Stimulated activated CD4-positive, alpha-beta T cell treated with anti-CD3 and anti-CD28 coated beads, Interleukin-1b, Interleukin-23, amount 100 ng/mL, for 24 hours (primary cell): ENCODE data around the gene SPATA45.
"Not testable (repeated sequence)": the region's sequence is repeated elsewhere in the genome, so short reads cannot be mapped to it uniquely, and the experiment has no call there.

Experiments used
- DNase-seq, 4 experiments: peaks; one replicate each; pipeline ENCODE4 v3.0.0-alpha.2; 2020; ENCODE audit warnings: low read depth in 4 of 4, low spot score in 1 of 4

Gene SPATA45

DNA sequence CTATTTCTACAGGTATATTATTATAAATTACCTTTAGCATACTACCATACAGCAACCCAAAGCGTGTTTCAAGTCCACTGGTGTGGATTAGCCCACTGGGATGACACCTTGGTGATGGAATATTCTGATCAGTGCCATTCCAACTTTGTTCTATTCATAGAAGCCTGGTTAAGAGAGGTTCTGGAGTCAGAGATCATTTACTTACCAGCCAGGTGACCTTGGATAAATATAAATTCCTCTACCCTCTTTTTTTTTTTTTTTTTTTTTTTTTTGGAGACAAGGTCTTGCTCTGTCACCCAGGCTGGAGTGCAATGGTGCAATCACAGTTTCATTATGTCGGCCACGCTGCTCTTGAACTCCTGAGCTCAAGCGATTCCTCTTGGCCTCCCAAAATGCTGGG is at the start of gene SPATA45:
Gene SPATA45 (minus strand): TSS at position 101 of the 400 bp plus-strand sequence. CDS start 11,500 bp downstream, outside the sequence.
- DNase-seq, result no peak

DNA sequence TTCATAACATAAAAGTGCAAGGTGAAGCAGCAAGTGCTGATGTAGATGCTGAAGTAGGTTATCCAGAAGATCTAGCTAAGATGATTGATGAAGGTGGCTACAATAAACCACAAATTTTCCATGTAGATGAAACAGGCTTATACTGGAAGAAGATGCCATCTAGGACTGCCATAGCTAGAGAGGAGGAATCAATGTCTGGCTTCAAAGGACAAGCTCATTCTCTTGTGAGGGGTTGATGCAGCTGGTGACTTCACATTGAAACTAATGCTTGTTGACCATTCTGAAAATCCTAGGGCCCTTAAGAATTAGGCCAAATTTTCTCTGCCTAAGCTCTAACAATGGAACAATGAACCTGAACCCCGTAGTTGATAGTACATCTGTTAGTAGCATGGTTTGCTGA is 44.7 kb upstream of the SPATA45 start:
- no peak for DNase-seq

DNA sequence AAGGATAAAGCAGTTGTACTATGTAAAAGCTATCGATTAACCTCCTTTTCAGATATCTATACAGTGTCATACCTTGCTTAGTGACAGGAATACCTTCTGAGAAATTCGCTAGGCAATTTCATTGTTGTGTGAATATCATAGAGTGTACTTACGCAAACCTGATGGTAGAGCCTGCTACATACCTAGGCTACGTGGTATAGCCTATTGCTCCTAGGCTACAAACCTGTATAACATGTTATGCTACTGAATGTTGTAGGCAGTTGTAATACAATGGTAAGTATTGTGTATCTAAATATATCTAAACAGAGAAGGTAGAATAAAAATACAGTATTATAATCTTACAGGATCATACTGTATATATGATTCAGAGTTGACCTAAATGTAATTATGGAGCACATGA is 37.1 kb upstream of the SPATA45 start:
- no peak for DNase-seq

DNA sequence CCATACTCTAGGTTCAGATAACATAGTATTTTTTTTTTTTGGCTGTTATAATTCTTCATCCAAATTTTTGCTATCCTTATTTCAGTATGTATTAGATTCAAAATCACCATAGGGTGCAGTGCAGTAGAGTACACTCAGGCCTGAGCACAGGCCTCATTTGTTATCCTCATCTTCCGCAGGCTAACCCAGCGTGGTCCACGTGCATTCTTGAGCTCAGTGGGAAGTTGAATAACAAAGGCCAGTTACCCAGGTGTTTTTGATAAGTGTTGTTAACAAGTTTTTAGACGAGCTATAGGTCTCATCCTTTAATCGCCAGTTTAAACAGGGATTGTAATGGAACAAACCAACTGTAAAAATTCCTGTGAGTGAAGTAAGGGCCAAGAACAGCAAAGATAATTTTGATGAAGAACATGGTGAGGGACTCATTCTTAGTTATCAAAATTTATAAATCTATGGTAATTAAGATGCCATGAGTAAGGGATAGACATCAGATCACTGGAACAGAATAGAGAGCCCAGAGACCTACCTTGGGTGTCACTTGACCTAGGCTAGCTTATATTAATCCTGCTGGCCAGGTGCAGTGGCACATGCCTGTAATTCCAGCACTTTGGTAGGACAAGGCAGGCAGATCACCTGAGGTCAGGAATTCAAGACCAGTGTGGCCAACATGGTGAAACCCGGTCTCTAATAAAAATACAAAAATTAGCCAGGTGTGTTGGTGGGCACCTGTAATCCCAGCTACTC is 32.7 kb upstream of the SPATA45 start:
- DNase-seq, result no peak

DNA sequence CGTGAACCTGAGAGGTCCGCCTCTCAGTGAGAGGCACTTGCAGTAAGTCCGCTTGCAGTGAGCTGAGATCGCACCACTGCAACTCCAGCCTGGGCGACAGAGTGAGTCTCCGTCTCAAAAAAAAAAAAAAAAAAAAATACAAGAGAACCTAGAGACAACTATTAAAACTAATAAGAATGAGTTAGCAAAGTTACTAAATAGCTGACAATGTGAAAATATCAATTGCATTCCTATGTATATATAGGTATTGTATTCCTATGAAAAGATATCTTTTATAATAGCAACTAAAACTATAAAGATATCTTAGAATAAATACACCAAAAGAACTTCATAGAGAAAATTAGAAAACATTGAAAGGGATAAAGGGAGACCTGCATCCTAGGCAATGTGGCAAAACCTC is 31.0 kb upstream of the SPATA45 start:
- no peak for DNase-seq

DNA sequence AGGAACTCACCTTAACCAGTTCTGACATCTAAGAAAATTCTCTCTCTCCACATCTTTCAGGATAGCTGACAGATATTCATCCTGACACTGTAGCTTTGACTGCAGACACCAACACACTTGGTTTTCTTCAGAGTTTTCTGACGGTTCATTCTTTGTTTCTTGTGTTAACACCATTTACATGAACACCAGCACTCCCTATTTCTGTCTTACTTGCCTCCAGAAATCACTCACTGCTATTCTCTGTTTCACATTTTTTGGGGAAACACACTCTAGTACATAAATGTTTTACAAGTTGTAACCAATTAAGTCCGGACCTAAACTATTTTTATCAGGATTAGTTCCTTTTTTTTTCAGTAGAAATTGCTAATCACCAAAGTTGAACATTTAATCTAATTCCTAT is 26.1 kb upstream of the SPATA45 start:
- no peak for DNase-seq

DNA sequence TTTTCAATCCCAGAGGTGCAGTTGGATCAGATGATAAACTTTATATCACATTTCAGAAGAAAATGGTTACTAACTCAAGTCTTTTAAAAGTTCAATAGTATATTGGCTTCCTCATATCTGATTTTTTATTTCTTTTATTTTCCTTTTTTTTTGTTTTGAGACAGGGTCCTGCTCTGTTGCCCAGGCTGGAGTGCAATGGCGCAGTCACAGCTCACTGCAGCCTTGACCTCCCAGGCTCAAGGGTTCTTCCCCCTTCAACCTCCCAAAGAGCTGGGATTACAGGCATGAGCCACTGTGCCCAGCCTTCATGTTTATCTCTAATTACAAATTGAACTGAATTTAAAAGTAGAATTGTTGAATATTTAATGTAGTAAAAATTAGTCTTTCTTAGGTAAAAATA is 24.5 kb upstream of the SPATA45 start:
- DNase-seq, result no peak

DNA sequence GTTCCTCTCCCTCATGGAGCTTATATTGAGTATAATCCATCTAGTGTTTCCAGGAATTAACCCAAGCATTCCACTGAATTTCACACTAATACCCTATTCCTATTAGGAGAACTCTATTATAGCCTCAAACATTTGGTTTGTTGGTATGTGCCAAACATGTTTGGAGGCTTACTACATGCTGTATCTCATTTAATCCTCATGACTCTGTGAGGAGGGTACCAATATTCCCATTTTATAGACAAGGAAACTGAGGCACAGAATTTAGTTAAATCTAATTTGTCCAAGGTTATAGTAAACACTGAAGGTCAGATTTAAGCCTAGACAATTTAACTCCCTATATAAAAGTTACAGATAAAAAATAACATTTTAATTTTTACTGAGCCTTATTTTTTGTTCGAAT is 19.7 kb upstream of the SPATA45 start:
- no peak for DNase-seq

DNA sequence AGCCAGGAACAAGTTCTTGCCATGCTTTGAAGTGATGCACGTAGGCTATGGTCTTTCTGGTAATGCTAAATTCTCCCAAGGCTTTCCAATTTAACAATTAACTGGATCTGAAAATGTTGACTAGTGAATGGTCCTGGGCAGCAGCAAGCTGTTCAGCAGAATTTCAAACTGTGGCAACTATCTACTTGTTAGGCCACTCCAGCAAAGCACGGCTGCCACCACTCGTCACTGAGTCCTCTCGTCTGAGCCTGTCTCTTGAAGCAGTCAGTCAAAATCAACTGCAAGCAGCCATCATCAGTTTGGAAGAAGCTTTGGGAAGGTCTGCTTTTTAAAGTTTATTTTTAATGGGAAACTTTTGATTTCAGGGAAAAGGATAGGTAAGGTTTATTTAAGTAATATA is 16.8 kb upstream of the SPATA45 start:
- no peak for DNase-seq

DNA sequence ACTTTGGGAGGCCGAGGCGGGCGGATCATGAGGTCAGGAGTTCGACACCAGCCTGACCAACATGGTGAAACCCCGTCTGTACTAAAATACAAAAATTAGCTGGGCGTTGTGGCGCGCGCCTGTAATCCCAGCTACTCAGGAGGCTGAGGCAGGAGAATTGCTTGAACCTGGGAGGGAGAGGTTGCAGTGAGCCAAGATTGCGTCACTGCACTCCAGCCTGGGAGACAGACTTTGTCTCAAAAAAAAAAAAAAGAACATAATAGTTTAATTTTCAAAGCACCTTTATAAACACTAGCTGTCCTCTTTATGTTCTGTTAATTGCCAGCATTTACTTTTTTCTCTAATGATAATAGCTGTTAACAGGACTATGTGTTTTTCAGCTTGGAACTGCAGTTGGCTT is 15.9 kb upstream of the SPATA45 start:
- DNase-seq, result not testable (repeated sequence)

DNA sequence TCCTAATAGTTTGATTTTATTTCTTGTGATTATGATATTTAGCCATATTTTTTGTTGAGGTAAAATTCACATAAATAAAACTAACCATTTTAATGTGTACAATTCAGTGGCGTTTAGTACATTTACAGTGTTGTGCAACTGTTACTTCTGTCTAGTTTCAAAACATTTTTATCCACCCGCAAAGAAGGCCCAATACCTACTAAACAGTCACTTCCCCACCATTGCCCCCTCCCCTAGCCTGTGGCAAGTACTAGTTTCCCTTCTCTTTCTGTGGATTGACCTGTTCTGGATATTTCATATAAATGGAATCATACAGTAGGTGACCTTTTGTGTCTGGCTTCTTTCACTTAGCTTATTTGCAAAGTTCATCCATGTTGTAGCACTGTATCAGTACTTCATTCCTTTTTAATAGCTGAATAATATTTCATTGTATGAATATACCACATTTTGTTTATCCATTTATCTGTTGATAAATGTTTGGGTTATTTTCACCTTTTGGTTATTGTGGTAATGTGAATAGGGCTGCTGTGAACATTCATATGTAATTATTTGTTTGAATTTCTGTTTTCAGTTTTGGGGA is 14.8 kb upstream of the SPATA45 start:
- DNase-seq, result no peak

DNA sequence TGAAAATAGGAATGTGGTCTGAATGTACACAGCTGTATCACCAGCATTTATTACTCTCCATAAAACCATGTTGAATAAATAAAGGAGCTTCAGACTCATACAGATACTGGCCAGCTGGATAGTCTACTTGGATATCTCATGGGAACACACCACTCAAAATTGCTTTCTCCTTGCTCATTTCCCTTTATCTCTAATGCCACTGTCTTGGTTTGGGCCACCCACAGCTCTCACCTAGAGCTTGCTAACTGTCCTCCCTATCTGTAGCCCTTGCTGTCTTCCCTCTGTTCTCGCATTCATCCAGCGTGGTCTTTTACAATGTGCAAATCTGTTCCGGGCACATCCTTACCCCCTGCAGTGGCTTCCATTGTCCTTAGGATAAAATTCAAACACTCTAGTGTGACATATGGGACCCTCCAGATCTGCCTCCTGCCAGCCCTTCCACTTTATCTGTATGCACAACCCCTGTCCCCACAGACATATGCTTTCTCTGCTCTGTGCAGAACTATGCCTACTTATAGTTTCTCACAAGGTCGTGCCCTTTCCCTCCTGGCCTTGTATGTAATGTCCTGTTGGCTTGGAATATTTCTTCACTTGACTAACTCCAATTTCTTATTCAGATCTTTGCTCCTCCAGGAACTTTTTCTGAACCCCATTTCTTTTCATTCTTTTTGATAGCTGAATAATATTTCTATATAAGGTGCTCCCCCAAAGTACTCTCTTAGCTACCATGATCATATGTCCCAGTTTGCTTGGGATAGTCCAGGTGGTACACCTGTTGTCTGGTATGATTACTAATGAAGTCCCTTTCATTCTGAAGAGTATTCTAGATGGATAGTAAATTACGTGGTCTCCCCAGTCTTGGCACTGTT is 13.5 kb upstream of the SPATA45 start:
- no peak for DNase-seq

DNA sequence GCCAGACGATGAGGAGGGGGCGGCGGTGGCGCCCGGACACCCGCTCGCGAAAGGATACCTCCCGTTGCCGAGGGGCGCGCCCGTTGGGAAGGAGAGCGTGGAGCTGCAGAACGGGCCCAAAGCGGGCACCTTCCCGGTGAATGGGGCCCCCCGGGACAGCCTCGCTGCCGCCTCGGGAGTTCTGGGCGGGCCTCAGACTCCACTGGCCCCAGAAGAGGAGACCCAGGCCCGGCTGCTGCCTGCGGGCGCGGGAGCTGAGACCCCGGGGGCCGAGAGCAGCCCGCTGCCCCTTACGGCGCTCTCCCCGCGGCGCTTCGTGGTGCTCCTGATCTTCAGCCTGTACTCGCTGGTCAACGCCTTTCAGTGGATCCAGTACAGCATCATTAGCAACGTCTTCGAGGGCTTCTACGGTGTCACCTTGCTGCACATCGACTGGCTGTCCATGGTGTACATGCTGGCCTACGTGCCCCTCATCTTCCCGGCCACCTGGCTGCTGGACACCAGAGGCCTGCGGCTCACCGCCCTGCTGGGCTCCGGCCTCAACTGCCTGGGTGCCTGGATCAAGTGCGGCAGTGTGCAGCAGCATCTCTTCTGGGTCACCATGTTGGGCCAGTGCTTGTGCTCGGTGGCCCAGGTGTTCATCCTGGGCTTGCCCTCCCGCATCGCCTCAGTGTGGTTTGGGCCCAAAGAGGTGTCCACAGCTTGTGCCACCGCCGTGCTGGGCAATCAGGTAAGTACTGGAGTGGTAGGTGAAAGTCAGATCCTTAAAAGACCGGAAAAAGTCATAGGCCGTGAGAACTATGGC is 11.2 kb upstream of the SPATA45 start:
- DNase-seq, result peak in 2 of 4 experiments; percentile 2 to 6

DNA sequence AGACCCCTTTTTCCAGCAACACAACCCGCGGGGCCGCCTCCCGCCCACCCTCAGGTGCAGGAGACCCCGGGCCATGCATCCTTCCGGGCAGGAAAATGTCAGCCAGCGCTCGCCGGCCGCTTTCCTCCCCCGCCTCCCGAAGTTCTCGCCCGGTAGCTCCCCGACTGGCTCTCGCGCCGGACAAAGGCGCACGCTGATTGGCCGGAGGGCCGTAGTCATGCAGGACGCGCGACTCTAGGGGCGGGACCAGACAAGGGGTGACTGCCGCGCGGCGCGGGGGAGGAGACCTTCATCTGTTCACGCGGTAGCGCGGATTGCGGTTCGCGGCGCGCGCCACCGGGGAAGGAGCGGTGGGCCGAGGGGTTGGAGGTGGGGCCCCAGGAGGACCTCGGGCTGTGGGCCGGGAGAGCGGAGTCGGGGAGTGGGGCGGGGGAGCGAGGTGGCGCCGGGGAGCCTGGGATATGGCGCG is 10.6 kb upstream of the SPATA45 start, which contains the start of gene FLVCR1:
Gene FLVCR1 (plus strand): TSS at position 284 of the 469 bp plus-strand sequence. CDS start 178 bp downstream, at position 462.
- DNase-seq, result peak; percentile 77 to 95 (median 83)

DNA sequence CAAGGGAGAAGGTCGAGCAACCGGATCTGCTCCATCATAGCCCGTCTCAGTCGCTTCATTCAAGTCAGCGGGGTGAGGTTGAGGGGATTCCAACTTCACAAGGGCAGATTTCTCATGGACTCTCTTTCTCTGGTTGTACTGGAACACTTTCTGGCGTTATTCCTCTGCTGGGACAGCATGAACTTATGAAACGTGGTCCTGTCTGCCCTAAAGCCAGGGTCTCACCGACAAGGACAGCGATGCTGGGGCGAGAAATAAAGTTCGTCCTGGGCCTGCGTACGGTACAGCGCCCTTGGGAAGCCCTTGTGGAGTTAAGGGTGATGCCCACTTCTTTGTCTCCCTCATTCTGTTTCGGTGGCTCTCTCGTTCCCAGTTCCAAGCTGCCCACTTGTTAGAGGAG is 9.3 kb upstream of the SPATA45 start:
- no peak for DNase-seq

DNA sequence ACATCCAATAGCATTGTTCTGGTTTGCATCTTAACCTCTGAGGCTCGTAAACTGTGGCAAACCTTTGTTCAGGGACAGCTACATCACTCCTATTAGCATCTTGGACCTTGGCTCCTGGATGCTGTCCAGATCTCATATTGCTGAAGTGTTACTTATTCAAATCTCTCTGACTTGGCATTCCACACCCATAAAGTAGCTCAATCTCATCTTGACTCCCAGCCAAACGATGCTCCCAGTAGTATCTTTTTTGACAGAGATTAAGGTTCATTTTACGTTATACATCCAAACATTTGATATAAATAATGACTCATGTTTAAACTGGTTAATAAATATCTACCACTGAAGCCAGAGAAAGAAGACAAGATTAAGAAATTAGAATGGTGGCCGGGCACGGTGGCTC is 6.2 kb upstream of the SPATA45 start:
- DNase-seq, result no peak

DNA sequence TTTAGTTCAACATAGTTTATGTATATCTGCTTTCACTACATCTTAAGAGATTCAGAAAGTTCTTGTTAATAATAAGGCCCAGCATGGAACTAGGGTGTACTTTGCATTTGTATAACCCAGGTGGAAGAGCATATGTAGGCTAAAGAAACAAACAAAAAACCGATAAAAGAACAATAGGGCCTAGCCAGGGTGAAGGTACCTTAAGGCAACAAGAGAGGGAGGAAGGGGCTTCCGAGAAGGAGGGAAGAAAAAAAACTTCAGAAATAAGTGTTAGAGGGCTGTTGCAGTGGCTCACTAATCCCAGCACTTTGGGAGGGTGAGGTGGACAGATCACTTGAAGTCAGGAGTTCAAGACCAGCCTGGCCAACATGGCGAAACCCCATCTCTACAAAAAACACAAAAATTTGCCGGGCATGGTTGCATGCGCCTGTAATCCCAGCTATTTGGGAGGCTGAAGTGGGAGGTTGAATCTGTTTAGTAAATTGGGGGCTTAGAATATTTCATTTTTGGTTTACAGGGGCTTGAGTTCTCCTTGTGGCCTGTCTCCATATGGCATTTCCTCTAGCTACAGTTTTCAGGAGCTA is 4.7 kb upstream of the SPATA45 start:
- DNase-seq, result no peak

DNA sequence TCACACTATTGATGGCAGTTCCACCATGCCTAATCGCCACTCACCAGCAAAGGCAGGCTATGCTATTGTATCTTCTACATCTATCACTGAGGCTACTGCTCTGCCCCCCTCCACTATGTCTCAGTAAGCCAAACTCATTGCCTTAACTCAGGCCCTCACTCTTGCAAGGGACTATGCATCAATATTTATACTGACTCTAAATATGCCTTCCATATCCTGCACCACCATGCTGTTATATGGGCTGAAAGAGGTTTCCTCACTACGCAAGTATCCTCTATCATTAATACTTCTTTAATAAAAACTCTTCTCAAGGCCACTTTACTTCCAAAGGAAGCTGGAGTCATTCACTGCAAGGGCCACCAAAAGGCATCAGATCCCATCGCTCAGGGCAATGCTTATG is 2.9 kb downstream of the SPATA45 start:
- DNase-seq, result not testable (repeated sequence)

DNA sequence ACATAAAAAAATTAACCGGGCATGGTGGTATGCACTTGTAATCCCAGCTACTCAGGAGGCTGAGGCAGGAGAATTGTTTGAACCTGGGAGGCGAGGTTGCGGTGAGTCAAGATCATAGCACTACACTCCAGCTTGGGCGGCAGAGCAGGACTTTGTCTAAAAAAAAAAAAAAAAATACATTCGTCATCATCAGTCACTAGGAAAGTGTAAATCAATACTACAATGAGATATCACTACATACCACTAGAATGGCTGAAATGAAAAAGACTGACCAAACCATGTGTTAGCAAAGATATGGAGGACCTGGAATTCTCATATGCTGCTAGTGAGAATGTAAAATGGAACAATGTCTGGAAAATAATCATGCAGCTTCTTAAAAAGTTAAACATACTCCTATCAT is 9.3 kb downstream of the SPATA45 start:
- no peak for DNase-seq
